ENCODE data around the gene VMP1. TPM values are rescaled to one million over a fixed set of nuclear protein-coding genes. Genes with fewer than 3 reads are reported as not detected.

Gene VMP1
- total RNA-seq, 1 experiment from 2014 or later, result 281 TPM

- in situ Hi-C loops (cut with HindIII; ENCODE audit: low pct_unique_long_range_greater_than_20kb, low sequenced_read_pairs), result no loop called here
These were observed 49.6 kb downstream of the VMP1 start for GRCh38 chr17:59757043-59757442.

GRCh38 chr17:59757470-59757869 lies 50.0 kb downstream of the VMP1 start:
- CTCF ChIA-PET, result no interaction called here
- POLR2A ChIA-PET, result interaction anchor here (0.6 kb wide), 1 partner anchor 49 kb away, joined by 3 read pairs; no protein-coding TSS in a partner anchor
- Histone ChIP-seq H3K4me1 (ENCODE audit: control insufficient read depth, insufficient read depth, low read length) (peaks cover 63% of the 10 kb centered on the region), H3K36me3 (ENCODE audit: control insufficient read depth, insufficient read depth, low read length) (peaks cover 9% of the 10 kb centered on the region; the same call in 1 of the 2 replicates), H3K27me3 (ENCODE audit: control insufficient read depth, insufficient read depth, low read length) (no peaks in the 10 kb centered on the region), H3K27ac (ENCODE audit: low read length) (peak overlapping the region; percentile 100), H3K9me3 (ENCODE audit: control insufficient read depth, insufficient read depth, low read depth, low read length) (peaks cover 7% of the 10 kb centered on the region; the same call in 1 of the 2 replicates), H3K4me3 (ENCODE audit: low read depth in 2 of 2, low read length in 2 of 2) (no peak overlapping the region)
- intact Hi-C loops (cut with micrococcal nuclease; ENCODE audit: unreplicated experiment) (loop anchor here (2.0 kb wide), 1 partner anchor 23 kb away; no protein-coding TSS in a partner anchor), in situ Hi-C loops (cut with HindIII; ENCODE audit: low pct_unique_long_range_greater_than_20kb, low sequenced_read_pairs) (no loop called here)
- BruUV-seq (replicated peaks), result no TSS peak
- ATAC-seq, result no peak
- DNase-seq (ENCODE audit: low read depth, low spot score), result no peak
- TF ChIP-seq SIN3A (IDR thresholded peaks at IDR 0.05; ENCODE audit: borderline replicate concordance, insufficient read depth, low read depth, low read length), result no peak
- TF ChIP-seq CTCF (IDR thresholded peaks at IDR 0.05), result no peak
- TF ChIP-seq TCF7L2 (IDR thresholded peaks at IDR 0.05; ENCODE audit: low read depth, low read length), result no peak
- TF ChIP-seq POLR2AphosphoS5 (IDR thresholded peaks at IDR 0.05; ENCODE audit: low read depth, low read length), result no peak
- TF ChIP-seq REST (IDR thresholded peaks at IDR 0.05; ENCODE audit: insufficient read depth in 1 of 2, low read depth in 2 of 2, low read length in 1 of 2), result no peak

More at GRCh38 chr17:59757043-59757442, 49.6 kb downstream of the VMP1 start:
- ChIA-PET CTCF (no interaction called here), POLR2A (interaction anchor here (0.6 kb wide), 1 partner anchor 49 kb away, joined by 3 read pairs; no protein-coding TSS in a partner anchor)
- intact Hi-C loops (cut with micrococcal nuclease; ENCODE audit: unreplicated experiment), result loop anchor here (2.0 kb wide), 1 partner anchor 24 kb away; no protein-coding TSS in a partner anchor
- BruUV-seq (replicated peaks), result no TSS peak
- peak overlapping the region; percentile 100 for H3K27ac ChIP-seq (ENCODE audit: low read length)
- no peaks in the 10 kb centered on the region for H3K27me3 ChIP-seq (ENCODE audit: control insufficient read depth, insufficient read depth, low read length)
- TF ChIP-seq SIN3A (IDR thresholded peaks at IDR 0.05; ENCODE audit: borderline replicate concordance, insufficient read depth, low read depth, low read length) (no peak), TCF7L2 (IDR thresholded peaks at IDR 0.05; ENCODE audit: low read depth, low read length) (no peak), POLR2AphosphoS5 (IDR thresholded peaks at IDR 0.05; ENCODE audit: low read depth, low read length) (no peak), REST (IDR thresholded peaks at IDR 0.05; ENCODE audit: insufficient read depth in 1 of 2, low read depth in 2 of 2, low read length in 1 of 2) (no peak), CTCF (IDR thresholded peaks at IDR 0.05) (no peak)
- DNase-seq (ENCODE audit: low read depth, low spot score), result no peak
- ATAC-seq, result no peak
- H3K4me1 ChIP-seq (ENCODE audit: control insufficient read depth, insufficient read depth, low read length), result peaks cover 63% of the 10 kb centered on the region
- H3K36me3 ChIP-seq (ENCODE audit: control insufficient read depth, insufficient read depth, low read length), result peaks cover 10% of the 10 kb centered on the region; the same call in 1 of the 2 replicates
- H3K9me3 ChIP-seq (ENCODE audit: control insufficient read depth, insufficient read depth, low read depth, low read length), result peaks cover 7% of the 10 kb centered on the region; the same call in 1 of the 2 replicates
- no peak overlapping the region for H3K4me3 ChIP-seq (ENCODE audit: low read depth in 2 of 2, low read length in 2 of 2)
